WTC11 (cell line): ENCODE data around the gene FOXJ3. TPM values are rescaled to one million over a fixed set of nuclear protein-coding genes. Genes with fewer than 3 reads are reported as not detected.

ENCODE experiments used
- ATAC-seq: fragments of 200-7000 bp; cut with Tn5 transposase; 2 replicates; pipeline ENCODE4 v1.10.0; 2021; ENCODE audit warnings: mild to moderate bottlenecking, moderate library complexity
- CTCF ChIA-PET: fragments of 300-600 bp; sonication (Branson Sonifier 250); formaldehyde crosslinking; loops from one replicate; lab custom pipeline; 2021; ENCODE audit warnings: antibody characterized with exemption; lab: Charles Lee
- POLR2A ChIA-PET: fragments of 350-600 bp; sonication (Branson Sonifier 250); formaldehyde crosslinking; loops from one replicate; lab custom pipeline; 2021; ENCODE audit warnings: antibody characterized with exemption; lab: Charles Lee
- DNase-seq: peaks from one replicate; pipeline ENCODE4 v3.0.0; 2021; ENCODE audit warnings: low spot score
- H3K27ac Mint-ChIP-seq: 2 replicates; pipeline ENCODE4 v1.8.0; 2021; ENCODE audit warnings: mixed read lengths
- H3K27me3 Mint-ChIP-seq: 2 replicates; pipeline ENCODE4 v1.8.0; 2021; ENCODE audit warnings: low read depth, mild to moderate bottlenecking, moderate library complexity, mixed read lengths
- H3K36me3 Mint-ChIP-seq: 2 replicates; pipeline ENCODE4 v1.8.0; 2021; ENCODE audit warnings: mixed read lengths
- H3K4me1 Mint-ChIP-seq: 2 replicates; pipeline ENCODE4 v1.8.0; 2022; ENCODE audit warnings: mixed read lengths
- H3K4me3 Mint-ChIP-seq: 2 replicates; pipeline ENCODE4 v1.8.0; 2021; ENCODE audit warnings: mild to moderate bottlenecking, moderate library complexity, mixed read lengths
- H3K9me3 Mint-ChIP-seq: 2 replicates; pipeline ENCODE4 v1.8.0; 2021; ENCODE audit warnings: mixed read lengths
- AR ChIP-seq: fragments of 250-450 bp; sonication (Bioruptor Pico); IDR thresholded peaks from 2 replicates; pipeline ENCODE4 v1.9.0; 2021; ENCODE audit warnings: mild to moderate bottlenecking
- CREB1 ChIP-seq: sonication (generic); formaldehyde crosslinking; IDR thresholded peaks from 2 replicates; pipeline ENCODE4 v1.8.0; 2023; ENCODE audit warnings: mild to moderate bottlenecking, missing genetic modification reagents
- CTCF ChIP-seq: fragments of 200-600 bp; IDR thresholded peaks from 2 replicates; pipeline ENCODE4 v1.8.0; 2022; ENCODE audit warnings: antibody characterized with exemption
- ELF4 ChIP-seq: sonication (generic); formaldehyde crosslinking; IDR thresholded peaks from 2 replicates; pipeline ENCODE4 v1.8.1; 2022; ENCODE audit warnings: low read depth, mild to moderate bottlenecking, moderate library complexity, missing genetic modification reagents
- ETV6 ChIP-seq: sonication (generic); formaldehyde crosslinking; IDR thresholded peaks from 2 replicates; pipeline ENCODE4 v1.8.1; 2022; ENCODE audit warnings: mild to moderate bottlenecking, missing genetic modification reagents
- FOXJ3 ChIP-seq: sonication (generic); formaldehyde crosslinking; IDR thresholded peaks from 2 replicates; pipeline ENCODE4 v1.9.0; 2021; ENCODE audit warnings: missing genetic modification reagents, mild to moderate bottlenecking, borderline replicate concordance
- GABPB1 ChIP-seq: sonication (generic); formaldehyde crosslinking; IDR thresholded peaks from 2 replicates; pipeline ENCODE4 v1.8.1; 2023; ENCODE audit warnings: mild to moderate bottlenecking, missing genetic modification reagents
- GRHL2 ChIP-seq: fragments of 250-450 bp; sonication (Bioruptor Pico); IDR thresholded peaks from 2 replicates; pipeline ENCODE4 v1.8.0; 2022; ENCODE audit warnings: mild to moderate bottlenecking, moderate library complexity; ENCODE audit not compliant: insufficient replicate concordance, severe bottlenecking
- HMGA2 ChIP-seq: fragments of 250-450 bp; sonication (Bioruptor Pico); IDR thresholded peaks from 2 replicates; pipeline ENCODE4 v1.4.0; 2021; ENCODE audit warnings: mild to moderate bottlenecking, moderate library complexity
- HMGXB4 ChIP-seq: sonication (generic); formaldehyde crosslinking; IDR thresholded peaks from 2 replicates; pipeline ENCODE4 v1.8.1; 2023; ENCODE audit warnings: mild to moderate bottlenecking, moderate library complexity, missing genetic modification reagents
- MXD4 ChIP-seq: fragments of 250-450 bp; sonication (Bioruptor Pico); IDR thresholded peaks from 2 replicates; pipeline ENCODE4 v1.8.0; 2021; ENCODE audit warnings: mild to moderate bottlenecking, moderate library complexity, borderline replicate concordance
- MYBL2 ChIP-seq: sonication (generic); formaldehyde crosslinking; IDR thresholded peaks from 2 replicates; pipeline ENCODE4 v1.8.1; 2023; ENCODE audit warnings: mild to moderate bottlenecking, moderate library complexity, missing genetic modification reagents
- NFATC4 ChIP-seq: fragments of 250-450 bp; sonication (Bioruptor Pico); IDR thresholded peaks from 2 replicates; pipeline ENCODE4 v1.9.0; 2021; ENCODE audit warnings: mild to moderate bottlenecking
- NR3C1 ChIP-seq: sonication (generic); formaldehyde crosslinking; conservative IDR thresholded peaks from 2 replicates; pipeline ENCODE4 v1.8.1; 2023; ENCODE audit warnings: low read depth, mild to moderate bottlenecking, missing genetic modification reagents
- PRDM15 ChIP-seq: sonication (generic); formaldehyde crosslinking; IDR thresholded peaks from 2 replicates; pipeline ENCODE4 v1.8.0; 2022; ENCODE audit warnings: missing genetic modification reagents
- RELA ChIP-seq: sonication (generic); formaldehyde crosslinking; IDR thresholded peaks from 2 replicates; pipeline ENCODE4 v1.8.1; 2022; ENCODE audit warnings: missing genetic modification reagents, mild to moderate bottlenecking, borderline replicate concordance
- TEAD4 ChIP-seq: sonication (generic); formaldehyde crosslinking; IDR thresholded peaks from 2 replicates; pipeline ENCODE4 v1.8.0; 2022; ENCODE audit warnings: mild to moderate bottlenecking, missing genetic modification reagents
- ZBTB21 ChIP-seq: sonication (generic); formaldehyde crosslinking; IDR thresholded peaks from 2 replicates; pipeline ENCODE4 v1.8.1; 2023; ENCODE audit warnings: mild to moderate bottlenecking, missing genetic modification reagents, borderline replicate concordance
- ZNF281 ChIP-seq: sonication (generic); formaldehyde crosslinking; IDR thresholded peaks from 2 replicates; pipeline ENCODE4 v1.8.0; 2023; ENCODE audit warnings: mild to moderate bottlenecking, missing genetic modification reagents
- ZNF317 ChIP-seq: sonication (generic); formaldehyde crosslinking; IDR thresholded peaks from 2 replicates; pipeline ENCODE4 v1.8.1; 2023; ENCODE audit warnings: low read depth, mild to moderate bottlenecking, moderate library complexity, missing genetic modification reagents, borderline replicate concordance
- total RNA-seq: library from RNA; stranded (reverse); gene quantifications from 3 replicates; pipeline ENCODE4 v1.2.3, GENCODE V29; 2021

FOXJ3 gene
- total RNA-seq, 1 experiment from 2014 or later = 43.3 TPM

GRCh38 chr1:42145764-42146625 lies 189.0 kb downstream of the FOXJ3 start:
- Mint-ChIP-seq H3K4me1 (no peaks in the 10 kb centered on the region), H3K27ac (no peak overlapping the region), H3K4me3 (no peak overlapping the region)

More at GRCh38 chr1:42145764-42146625, 189.0 kb downstream of the FOXJ3 start:
- DNase-seq = no peak
- H3K36me3 Mint-ChIP-seq = no peaks in the 10 kb centered on the region
- TF ChIP-seq PRDM15 (CRISPR knock-in tag) (no peak), ETV6 (CRISPR knock-in tag) (no peak), ZNF281 (CRISPR knock-in tag) (no peak), MXD4 (CRISPR knock-in tag) (no peak), ZNF317 (CRISPR knock-in tag) (no peak), TEAD4 (CRISPR knock-in tag) (no peak), ELF4 (CRISPR knock-in tag) (no peak), GABPB1 (CRISPR knock-in tag) (no peak), CREB1 (CRISPR knock-in tag) (no peak), FOXJ3 (CRISPR knock-in tag) (no peak), HMGXB4 (CRISPR knock-in tag) (no peak), HMGA2 (CRISPR knock-in tag) (no peak), NFATC4 (no peak), ZBTB21 (no peak), MYBL2 (CRISPR knock-in tag) (no peak), GRHL2 (no peak), NR3C1 (CRISPR knock-in tag) (no peak), CTCF (no peak), AR (CRISPR knock-in tag) (no peak), RELA (CRISPR knock-in tag) (no peak)
- ChIA-PET CTCF (interaction anchor here (0.6 kb wide), 1 partner anchor 28 kb away, joined by 3 read pairs; no protein-coding TSS in a partner anchor), POLR2A (no interaction called here)
- H3K27me3 Mint-ChIP-seq = no peaks in the 10 kb centered on the region
- H3K9me3 Mint-ChIP-seq = no peaks in the 10 kb centered on the region
- no peak for ATAC-seq
